Gastrocnemius medialis (tissue), 4 donors: ENCODE results near the gene NTPCR. TPM values are rescaled to one million over a fixed set of nuclear protein-coding genes. Genes with fewer than 3 reads are reported as not detected.
A peak's percentile ranks its signal among the peaks of the same experiment; 100 is the strongest.

Experiments
- ATAC-seq, 2 donors: fragments of 150-250 bp; one replicate each; pipeline ENCODE4 v1.9.1; 2016
- DNase-seq, 2 donors: peaks; one replicate each; pipeline ENCODE4 v3.0.0-alpha.2; 2019
- H3K27ac ChIP-seq, 4 donors: fragments of 200-600 bp; sonication (generic); 1 replicate in 1 of 4; 2 replicates in 3 of 4; pipeline ENCODE4 v1.5.1; 2016 to 2018; ENCODE audit warnings: mild to moderate bottlenecking in 2 of 4, moderate library complexity in 1 of 4
- H3K27me3 ChIP-seq, 3 donors: fragments of 200-600 bp; sonication (generic) in 2 of 3; 1 replicate in 1 of 3; 2 replicates in 2 of 3; pipeline versions ENCODE4 v1.5.1 to v1.6.0; 2016 to 2019; ENCODE audit warnings: mild to moderate bottlenecking in 1 of 3, moderate library complexity in 1 of 3
- H3K36me3 ChIP-seq, 2 donors: fragments of 200-600 bp; sonication (generic) in 1 of 2; one replicate each; pipeline ENCODE4 v1.5.1; 2017 to 2018
- H3K4me1 ChIP-seq, 2 donors: fragments of 200-600 bp; sonication (generic) in 1 of 2; one replicate each; pipeline ENCODE4 v1.5.1; 2016 to 2017; ENCODE audit warnings: mild to moderate bottlenecking in 2 of 2
- H3K4me3 ChIP-seq, 4 donors: fragments of 200-600 bp; sonication (generic) in 3 of 4; 1 replicate in 1 of 4; 2 replicates in 3 of 4; pipeline ENCODE4 v1.5.1; 2016 to 2019; ENCODE audit warnings: mild to moderate bottlenecking in 2 of 4
- H3K9me3 ChIP-seq, 3 donors: fragments of 200-600 bp; sonication (generic) in 2 of 3; 1 replicate in 1 of 3; 2 replicates in 2 of 3; pipeline ENCODE4 v1.5.1; 2016 to 2019
- CTCF ChIP-seq, 5 experiments: fragments of 450-650 bp in 3 of 5; fragments of 200-600 bp in 2 of 5; sonication (generic) in 2 of 5; IDR thresholded peaks in 4 of 5; conservative IDR thresholded peaks in 1 of 5; 1 replicate in 4 of 5; 2 replicates in 1 of 5; pipeline ENCODE4 v1.5.1; 2016 to 2019; ENCODE audit warnings: antibody characterized with exemption in 5 of 5, mild to moderate bottlenecking in 3 of 5, moderate library complexity in 3 of 5
- POLR2A ChIP-seq, 2 donors: fragments of 450-650 bp; IDR thresholded peaks; one replicate each; pipeline ENCODE4 v1.6.1; 2017; ENCODE audit warnings: antibody characterized with exemption in 2 of 2, mild to moderate bottlenecking in 2 of 2, moderate library complexity in 2 of 2
- in situ Hi-C, 4 donors: fragments of 200-750 bp; cut with MboI; loops; one replicate each; pipeline versions ENCODE4 v1.15.0 to v1.8.0; 2017; ENCODE audit warnings: low sequenced_read_pairs in 4 of 4
- intact Hi-C: fragments of 100-400 bp; cut with DNase I; formaldehyde crosslinking; loops from one replicate; pipeline ENCODE4 v1.15.1; 2023; ENCODE audit warnings: low total_unique reads
- total RNA-seq, 4 donors: library from RNA; depleted of rRNA; stranded (reverse); fragments of >200 nt; gene quantifications; one replicate each; pipeline versions ENCODE4 v1.1.0 to v1.2.3, GENCODE V29; 2016

The NTPCR gene
- total RNA-seq, 4 donors from 2014 or later, result 20.5 to 33.7 (median 24.2) TPM

- ATAC-seq (peak; percentile 24 to 47), DNase-seq (no peak)
- no peaks in the 10 kb centered on the region for H3K4me1 ChIP-seq
- H3K27me3 ChIP-seq, result no peaks in the 10 kb centered on the region
- TF ChIP-seq POLR2A (IDR thresholded peaks at IDR 0.05) (no peak), CTCF (IDR thresholded peaks at IDR 0.05 in 4 of 5, conservative IDR thresholded peaks at IDR 0.05 in 1 of 5) (no peak)
- H3K27ac ChIP-seq, result no peak overlapping the region
- no peak overlapping the region for H3K4me3 ChIP-seq
- intact Hi-C loops, result no loop called here
- in situ Hi-C loops, result loop anchor here in 2 of 4 donors (25.0 kb wide), 1 partner anchor 338 kb away; the partner anchor contains the start of gene SIPA1L2 (in 2 of the 2)
- peaks cover 0 to 47% of the 10 kb centered on the region in 2 donors for H3K36me3 ChIP-seq
- H3K9me3 ChIP-seq, result no peaks in the 10 kb centered on the region
Observed at GRCh38 chr1:232974971-232975370, 24.6 kb downstream of the NTPCR start.

DNA sequence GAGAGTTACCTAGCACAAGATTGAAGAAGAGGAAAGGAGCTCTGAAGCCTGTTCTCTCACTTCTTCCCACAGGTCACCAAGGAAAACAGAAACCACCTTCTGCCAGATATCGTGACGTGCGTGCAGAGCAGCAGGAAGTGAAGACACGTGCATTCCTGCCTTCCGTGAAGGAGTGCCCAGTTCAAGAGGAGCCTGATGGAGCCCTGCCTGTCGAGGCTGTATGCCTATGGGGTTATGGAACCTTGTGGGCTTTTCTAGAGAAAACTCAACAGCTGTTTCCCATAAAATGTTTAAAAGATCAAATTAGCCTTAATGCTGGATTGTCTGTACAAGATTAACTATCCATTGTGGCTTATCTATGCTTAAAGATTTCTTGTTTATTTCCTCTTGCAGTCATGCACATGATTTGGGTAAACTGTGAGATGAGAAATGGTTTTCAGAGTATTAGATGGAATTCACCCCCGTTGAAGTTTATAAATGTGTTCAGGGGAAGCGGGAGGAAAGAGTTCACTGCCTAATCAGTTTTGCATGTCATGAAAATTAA lies 27.8 kb downstream of the NTPCR start:
- Histone ChIP-seq H3K4me1 (peaks cover 5 to 7% of the 10 kb centered on the region in 2 donors), H3K9me3 (no peaks in the 10 kb centered on the region), H3K27me3 (no peaks in the 10 kb centered on the region), H3K27ac (no peak overlapping the region), H3K36me3 (peaks cover 0 to 17% of the 10 kb centered on the region in 2 donors), H3K4me3 (no peak overlapping the region)
- in situ Hi-C loops (no loop called here), intact Hi-C loops (no loop called here)
- ATAC-seq (no peak), DNase-seq (no peak)
- TF ChIP-seq CTCF (IDR thresholded peaks at IDR 0.05 in 4 of 5, conservative IDR thresholded peaks at IDR 0.05 in 1 of 5) (no peak), POLR2A (IDR thresholded peaks at IDR 0.05) (no peak)

DNA sequence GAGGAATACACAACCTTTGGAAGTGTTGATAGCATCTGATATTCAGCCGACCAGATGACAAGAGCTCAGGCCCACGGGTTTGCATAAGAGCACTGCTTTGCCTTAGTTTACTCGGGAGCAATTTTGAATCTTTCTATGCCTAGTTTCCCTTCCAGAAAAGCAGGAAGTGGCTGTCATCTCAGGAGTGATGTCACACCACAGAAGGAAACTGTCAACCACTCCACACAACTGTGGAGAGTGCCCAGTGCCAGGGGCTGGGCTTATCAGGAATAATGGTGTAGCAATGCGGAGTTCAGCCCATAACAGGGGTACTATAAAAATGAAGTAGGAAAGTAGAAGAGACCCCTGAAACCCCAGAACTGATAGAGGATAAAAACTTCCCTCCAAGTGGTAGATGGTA lies 28.4 kb downstream of the NTPCR start:
- H3K27ac ChIP-seq, result no peak overlapping the region
- TF ChIP-seq CTCF (IDR thresholded peaks at IDR 0.05 in 4 of 5, conservative IDR thresholded peaks at IDR 0.05 in 1 of 5), result no peak
- ATAC-seq (no peak), DNase-seq (no peak)
- peaks cover 0 to 14% of the 10 kb centered on the region in 2 donors for H3K36me3 ChIP-seq
- H3K4me3 ChIP-seq, result no peak overlapping the region
- intact Hi-C loops, result no loop called here
- in situ Hi-C loops, result no loop called here
- H3K4me1 ChIP-seq, result peaks cover 5 to 7% of the 10 kb centered on the region in 2 donors
- H3K27me3 ChIP-seq, result no peaks in the 10 kb centered on the region
- H3K9me3 ChIP-seq, result no peaks in the 10 kb centered on the region

DNA sequence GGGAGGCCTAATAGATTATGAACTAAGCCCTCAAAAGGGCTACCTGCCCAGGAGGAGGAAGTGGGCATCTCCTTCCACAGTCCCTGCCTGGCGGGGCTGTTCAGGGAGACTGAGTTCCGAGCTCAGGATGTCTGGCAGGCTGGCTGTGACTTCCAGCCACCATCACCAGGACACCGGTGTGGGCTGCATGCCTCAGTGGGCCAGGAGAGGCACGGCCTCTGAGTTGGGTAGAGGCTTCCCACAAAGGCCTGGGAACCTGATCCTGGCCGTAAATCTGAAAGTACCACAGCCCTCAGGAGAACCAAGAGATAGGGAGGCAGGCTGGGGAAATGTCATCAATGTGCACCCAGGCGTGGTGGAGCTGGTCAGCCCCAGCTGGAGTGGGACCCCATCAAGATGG lies 29.1 kb downstream of the NTPCR start:
- H3K27ac ChIP-seq, result no peak overlapping the region
- H3K9me3 ChIP-seq, result no peaks in the 10 kb centered on the region
- DNase-seq (no peak), ATAC-seq (no peak)
- in situ Hi-C loops (no loop called here), intact Hi-C loops (no loop called here)
- TF ChIP-seq CTCF (IDR thresholded peaks at IDR 0.05 in 4 of 5, conservative IDR thresholded peaks at IDR 0.05 in 1 of 5), result no peak
- no peak for TF ChIP-seq POLR2A (IDR thresholded peaks at IDR 0.05)
- H3K4me3 ChIP-seq, result no peak overlapping the region
- peaks cover 0 to 13% of the 10 kb centered on the region in 2 donors for H3K36me3 ChIP-seq
- peaks cover 5 to 7% of the 10 kb centered on the region in 2 donors for H3K4me1 ChIP-seq
- H3K27me3 ChIP-seq, result no peaks in the 10 kb centered on the region
